Activated CD4-positive, CD25-positive, alpha-beta regulatory T cell (primary cell): ENCODE results near the gene PIGM.
"Not testable (repeated sequence)": the region's sequence is repeated elsewhere in the genome, so short reads cannot be mapped to it uniquely, and the experiment has no call there.

ENCODE experiments used
- DNase-seq, 4 experiments: peaks; one replicate each; lab custom pipeline; 2025; lab: John Stamatoyannopoulos, UW

PIGM gene

DNA sequence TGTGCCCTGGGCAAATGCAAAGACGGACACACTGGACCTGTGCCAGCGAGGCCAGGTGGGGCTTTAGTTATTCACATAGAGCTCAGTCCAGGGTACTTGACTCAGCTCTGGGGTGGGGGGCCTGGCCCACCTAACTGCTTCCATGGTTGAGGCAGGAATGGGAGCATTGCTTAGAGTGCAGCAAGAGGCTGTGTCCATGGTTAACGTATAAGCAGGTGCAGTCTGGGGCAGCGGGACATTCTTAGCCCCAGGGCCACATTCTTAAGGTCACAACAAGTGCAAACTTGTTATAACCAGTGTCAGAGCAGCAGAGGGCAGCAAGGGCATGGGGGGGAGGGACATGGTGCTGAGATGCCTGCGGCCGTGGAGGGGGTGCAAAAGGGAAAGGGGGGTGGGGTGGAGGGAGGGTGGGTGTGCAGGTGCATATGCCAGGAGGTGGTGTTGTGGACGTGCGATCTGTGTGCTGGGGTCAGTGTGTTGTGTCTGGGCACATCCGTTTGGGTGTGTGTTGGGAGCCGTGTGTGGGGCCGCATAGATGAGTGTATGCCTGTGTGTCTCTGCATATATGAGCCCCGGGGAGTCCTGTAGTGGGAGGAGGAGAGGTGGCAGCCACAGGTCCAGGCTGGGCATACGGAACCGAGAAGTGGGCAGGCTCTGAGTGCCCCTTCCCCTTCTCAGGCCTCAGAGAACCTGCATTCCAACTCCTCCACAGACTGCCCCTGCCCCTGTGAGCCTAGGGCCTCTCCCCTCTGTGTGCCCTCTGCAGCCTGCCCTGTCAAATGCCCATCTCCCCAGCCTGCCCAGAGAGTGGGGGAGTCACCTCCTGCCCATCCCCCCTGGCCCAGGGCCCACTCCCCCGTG is 29.8 kb upstream of the PIGM start:
- no peak for DNase-seq

DNA sequence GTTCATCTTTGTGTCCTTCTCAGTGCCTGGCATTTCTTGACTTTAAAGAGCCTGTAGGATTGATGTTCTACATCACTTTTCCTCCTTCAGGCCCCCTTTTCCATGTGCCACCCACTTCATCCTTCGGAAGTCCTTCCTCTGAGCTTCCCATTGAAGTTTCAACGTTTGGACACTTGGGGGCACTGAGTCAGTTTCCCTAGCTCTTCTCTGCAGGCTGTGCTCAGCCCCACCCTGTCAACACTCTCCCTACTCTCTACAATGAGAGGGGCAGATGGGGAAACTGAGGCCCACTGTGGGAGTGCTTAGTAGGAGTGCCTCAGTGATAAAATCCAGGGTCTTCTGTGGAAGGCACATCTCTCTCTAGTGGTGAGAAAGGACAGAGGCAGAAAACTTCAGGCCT is 26.3 kb upstream of the PIGM start:
- no peak for DNase-seq

DNA sequence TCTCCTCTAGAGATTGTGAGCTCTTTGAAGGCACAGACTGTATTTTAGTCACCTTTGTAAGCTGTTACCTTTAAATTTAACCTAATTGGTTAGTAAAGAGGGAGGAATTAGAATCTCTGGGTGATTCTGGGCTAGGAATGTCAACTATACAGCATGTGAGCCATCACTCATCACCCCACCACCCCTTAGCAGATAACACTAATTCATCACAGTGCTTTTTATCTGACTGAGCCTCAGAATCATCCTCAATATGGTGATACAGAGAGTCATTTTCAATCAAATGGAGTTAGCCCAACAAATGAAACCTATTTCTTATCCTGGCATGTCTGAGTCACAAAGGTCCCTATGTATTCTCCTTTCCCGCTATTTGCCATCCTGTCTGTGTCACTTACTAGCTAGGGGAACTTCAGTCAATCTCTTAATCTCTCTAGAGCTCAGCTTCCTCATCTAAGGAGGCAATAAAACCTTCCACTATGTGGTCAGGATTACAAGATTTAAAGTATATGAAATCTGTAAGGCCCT is 24.9 kb upstream of the PIGM start:
- no peak for DNase-seq

- no peak for DNase-seq
Observed at GRCh38 chr1:160053548-160054365, 22.0 kb upstream of the PIGM start.

- no peak for DNase-seq
Observed at GRCh38 chr1:160052936-160053335, 21.1 kb upstream of the PIGM start.

DNA sequence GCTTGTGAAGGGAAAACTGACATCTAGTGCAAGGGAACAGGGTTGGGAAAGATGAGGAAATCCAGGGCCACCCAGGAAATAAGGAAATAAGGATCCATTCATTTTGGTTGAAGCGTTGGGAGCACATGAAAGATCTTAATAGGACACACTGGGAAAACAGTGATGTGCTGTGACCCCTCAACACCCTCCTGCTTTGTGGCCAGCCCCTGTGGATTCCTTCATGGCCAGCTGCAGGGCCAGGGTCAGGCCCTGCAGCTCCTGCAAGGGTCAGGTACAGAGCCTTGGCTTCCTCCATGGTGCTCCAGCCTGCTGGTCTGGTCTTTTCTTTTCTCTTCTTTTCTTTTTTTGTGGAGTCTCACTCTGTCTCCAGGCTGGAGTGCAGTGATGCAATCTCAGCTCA is 18.8 kb upstream of the PIGM start:
- DNase-seq, result no peak

GRCh38 chr1:160050182-160050581 is 18.4 kb upstream of the PIGM start:
- not testable (repeated sequence) for DNase-seq

- no peak for DNase-seq
Observed at GRCh38 chr1:160049101-160049500, 17.3 kb upstream of the PIGM start.

GRCh38 chr1:160048335-160048734 is 16.5 kb upstream of the PIGM start:
- no peak for DNase-seq

DNA sequence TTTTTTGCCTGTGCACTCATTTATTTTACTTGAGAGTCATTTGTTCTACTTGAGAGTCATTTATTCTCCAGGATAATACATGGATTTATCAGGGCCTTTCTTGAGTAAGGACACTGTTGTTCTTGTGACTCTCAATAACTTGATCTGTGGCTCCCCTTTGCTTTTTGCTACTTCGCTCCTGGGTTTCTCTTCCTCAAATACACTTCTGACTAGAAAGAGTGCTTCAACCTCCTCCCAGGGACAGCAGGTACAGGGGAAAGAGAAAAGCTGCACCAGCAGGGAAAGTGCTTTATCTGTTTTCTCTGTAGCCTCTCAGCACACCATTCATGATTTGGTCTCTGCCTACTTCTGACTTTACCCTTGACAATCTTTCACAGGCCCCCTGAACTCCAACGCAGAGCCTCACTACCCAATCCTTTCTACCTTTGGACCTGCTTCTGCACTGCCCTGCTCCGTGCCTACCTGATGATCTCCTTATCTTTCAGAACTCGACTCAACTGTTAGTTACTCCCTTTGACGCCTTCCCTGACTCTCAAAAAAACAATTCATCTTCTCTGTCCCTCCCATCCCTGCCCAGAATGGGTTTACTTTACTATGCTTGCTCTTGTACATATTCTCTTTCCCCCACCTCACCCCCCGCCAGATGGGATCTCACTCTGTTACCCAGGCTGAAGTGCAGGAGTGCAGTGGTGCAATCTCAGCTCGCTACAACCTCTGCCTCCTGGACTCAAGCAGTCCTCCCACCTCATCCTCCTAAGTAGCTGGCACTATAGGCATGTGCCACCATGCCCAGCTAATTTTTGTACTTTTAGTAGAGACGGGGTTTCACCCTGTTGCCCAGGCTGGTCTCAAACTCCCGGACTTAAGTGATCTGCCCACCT is 15.6 kb upstream of the PIGM start:
- DNase-seq, result no peak

DNA sequence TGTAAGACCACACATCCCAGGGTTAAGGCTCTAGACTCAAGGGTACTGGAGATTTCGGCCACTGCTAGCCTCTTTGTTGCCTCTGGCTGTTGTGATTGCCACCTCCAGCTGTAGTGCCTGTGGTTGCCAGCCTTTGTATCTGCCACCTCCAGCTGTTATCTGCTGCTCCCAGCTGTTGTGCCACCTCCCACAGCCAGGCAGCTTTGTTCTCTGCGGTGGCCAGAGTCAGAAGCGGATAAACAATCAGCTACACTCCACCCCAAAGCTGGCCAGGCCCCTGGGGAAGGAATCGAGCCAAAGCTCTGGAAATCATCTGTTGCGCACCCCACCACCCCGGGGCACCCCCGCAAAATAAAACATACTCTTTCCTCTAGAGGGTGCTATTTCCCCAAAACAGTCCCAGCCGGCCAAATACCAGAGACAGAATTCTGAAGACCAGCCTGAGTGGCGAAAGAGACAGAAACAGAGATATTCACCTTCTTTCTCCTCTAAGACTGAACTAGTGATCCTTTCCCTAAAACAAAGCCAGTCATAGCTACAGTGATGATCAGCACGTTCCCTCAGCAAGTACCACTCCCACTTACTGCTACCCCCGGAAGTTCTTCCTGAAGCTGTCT is 14.8 kb upstream of the PIGM start:
- no peak for DNase-seq

DNA sequence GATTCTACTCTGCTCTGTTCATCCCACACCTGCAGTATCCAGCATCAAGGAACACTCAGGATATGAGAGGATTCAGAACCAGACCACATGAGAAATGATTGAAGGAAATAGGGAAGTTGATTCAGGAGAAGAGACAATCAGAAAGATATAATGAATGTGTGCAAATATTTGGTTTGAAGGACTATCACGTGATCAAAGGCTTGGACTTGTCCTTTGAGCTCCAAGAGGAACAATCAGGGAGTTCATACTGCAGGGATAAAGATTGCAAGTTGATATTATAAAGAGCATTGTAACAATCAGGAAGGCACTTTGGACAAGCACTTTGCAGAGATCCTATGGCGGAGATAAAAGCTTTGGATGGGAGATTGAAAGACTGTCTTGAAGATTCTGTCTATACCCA is 13.9 kb upstream of the PIGM start:
- no peak for DNase-seq

DNA sequence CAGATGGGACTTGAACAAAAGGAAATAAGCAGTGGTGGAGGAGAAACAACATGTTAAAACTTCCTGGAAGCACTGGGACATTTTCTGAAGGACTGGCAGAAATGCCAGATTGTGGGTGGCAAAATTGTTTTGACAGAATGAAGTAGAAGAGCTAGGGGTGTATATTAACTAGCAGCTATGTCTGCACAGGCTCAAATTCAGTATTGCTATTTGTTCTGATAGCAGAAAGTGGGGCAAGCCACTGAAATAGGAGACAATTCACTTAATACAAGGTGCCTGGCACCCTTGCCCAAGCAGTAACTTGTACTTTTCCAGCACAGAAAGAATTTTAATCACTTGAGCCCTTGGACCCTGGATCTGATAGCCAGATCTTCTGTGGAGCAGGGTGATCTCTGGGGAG is 11.8 kb upstream of the PIGM start:
- no peak for DNase-seq

- DNase-seq, result no peak
Observed at GRCh38 chr1:160040476-160040875, 8.7 kb upstream of the PIGM start.

DNA sequence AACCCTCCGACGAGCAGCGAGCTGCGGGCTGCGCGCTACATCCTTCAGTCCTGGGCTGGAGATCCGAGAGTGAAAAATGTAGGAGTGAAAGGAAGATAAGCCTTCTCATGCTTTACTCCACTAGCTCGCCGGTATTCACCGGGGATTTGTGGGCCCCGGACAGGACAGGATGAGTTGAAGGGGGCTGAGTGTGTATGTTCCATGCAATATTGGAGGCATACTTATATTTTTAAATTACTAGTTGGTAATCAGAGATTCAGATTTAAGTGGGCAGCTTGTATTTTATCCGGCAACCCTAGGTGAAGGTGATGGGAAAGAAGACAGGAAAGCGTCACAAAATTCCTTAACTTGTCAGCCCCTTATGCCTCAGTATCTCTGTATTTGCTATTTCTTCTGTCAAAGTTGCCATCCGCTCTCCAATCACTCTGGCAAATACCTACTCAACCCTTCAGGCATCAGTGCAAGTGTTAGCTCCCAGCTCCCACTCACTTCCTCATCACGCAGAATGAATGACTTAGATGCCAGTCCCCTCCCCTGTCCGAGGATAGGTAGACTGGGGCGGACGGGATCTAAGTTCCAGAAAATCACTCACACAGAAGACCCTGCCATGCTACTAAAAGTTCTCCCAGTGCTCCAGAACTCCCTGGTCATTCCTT is 503 bp upstream of the PIGM start:
- no peak for DNase-seq

DNA sequence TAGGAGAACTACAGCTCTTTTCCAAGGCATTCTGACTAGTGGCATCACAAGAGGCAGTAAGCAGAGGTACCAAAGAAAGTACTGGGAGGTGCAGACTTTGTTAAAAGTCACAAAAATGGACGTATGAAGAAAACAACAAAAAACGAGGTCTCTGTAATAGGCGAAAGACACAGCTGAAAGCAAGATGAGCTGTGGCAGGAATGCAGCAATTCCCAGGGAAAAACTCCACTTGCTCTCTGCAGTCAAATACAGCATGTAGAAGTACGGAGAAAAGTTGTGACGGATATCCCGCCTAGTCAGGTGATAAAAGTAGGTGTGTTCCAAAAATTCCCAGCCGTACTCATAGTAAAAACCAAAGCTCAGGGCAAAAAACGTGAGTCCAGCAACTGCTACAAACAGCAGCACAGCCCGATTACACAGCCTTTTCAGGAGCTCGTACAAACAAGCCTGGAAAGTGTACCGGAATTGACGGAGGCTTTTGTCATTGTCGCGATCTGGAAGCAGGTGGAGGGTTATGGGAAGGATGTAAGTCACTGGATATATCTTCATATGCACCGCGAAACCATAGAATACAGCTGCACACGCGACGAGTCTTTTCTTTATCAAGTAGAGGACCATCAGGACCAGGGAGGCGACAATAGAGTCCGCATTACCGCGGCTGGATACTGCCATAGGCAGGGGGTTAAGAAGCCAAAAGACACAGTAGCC is 979 bp downstream of the PIGM start:
- no peak for DNase-seq

DNA sequence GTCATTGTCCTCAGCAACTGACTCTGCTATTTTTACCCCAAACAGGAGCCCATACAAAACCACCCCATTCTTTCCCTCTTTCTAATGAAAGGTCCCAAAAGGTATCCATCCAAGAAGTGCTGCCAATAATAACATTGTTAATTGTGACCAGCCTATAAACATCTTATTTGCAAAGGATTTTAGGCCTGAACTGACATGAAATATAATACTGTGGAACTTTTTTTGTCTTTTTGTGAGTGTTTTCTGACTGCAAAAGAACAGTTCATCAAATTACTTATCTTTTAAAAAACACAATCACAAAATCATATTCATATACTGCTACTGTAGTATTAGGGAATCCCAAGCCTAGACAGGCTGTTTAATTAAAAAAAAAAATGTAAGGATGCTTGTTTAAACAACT is 3.4 kb downstream of the PIGM start:
- no peak for DNase-seq

DNA sequence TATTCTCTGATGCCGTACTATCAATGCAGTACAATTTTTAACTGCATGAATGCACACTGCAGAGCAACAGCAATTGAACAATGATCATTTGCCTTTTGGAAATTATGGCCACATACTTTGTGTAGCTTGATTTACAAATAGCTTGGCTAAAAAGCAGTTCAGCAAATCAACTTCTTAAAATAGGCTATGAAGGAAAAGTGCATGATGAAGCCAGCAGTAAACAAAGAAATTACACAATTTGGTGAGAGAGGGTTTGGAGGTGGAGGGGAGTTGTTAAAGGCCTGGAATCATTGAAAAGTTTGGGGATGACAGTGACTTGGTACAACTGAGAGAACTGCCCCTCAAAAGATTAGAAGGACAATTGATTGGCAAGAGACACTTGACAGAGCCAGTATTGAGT is 6.5 kb downstream of the PIGM start:
- DNase-seq, result no peak

DNA sequence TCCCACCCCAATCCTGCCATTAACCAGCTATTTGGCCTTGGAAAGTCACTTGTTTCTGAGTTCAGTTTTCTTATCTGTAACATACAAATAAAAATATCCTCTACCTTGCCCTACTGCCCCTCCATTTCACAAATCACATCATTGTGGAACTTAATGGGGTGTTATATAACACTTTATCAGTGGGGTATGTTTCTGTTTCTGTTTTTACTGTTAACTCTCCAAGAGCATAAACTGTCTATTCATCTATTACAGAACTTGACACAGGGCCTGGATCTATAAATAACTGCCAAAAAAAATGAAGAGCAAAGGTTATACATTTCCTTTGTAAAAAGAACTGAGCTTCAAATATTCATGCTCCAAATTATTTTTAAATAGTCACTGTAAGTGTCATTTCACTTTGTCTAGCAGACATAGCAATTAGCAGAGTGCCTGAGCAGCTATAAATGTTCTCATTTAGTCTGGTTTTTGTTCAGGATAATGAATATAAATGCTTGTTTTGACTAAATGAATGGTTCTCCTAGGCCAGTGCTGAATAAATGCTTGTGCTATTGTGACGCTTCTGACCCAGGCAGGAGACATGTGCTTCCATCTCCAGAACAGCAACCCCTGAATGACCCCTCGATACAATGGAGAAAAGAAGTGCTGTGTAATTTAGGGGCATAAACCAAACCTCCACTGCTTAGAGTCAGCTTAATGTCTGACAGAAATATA is 7.4 kb downstream of the PIGM start:
- DNase-seq, result no peak
